K562 (cell line): ENCODE measurements around the gene TBC1D12. TPM values are rescaled to one million over a fixed set of nuclear protein-coding genes. Genes with fewer than 3 reads are reported as not detected.
A peak's percentile ranks its signal among the peaks of the same experiment; 100 is the strongest.

Source experiments
- ATAC-seq: fragments of 200-7000 bp; cut with Tn5 transposase; 3 replicates; pipeline ENCODE4 v1.9.1; 2020; ENCODE audit warnings: moderate library complexity
- BruUV-seq: library from RNA; stranded (reverse); fragments of 400-500 nt; replicated peaks from 2 replicates; lab custom pipeline; 2021; lab: Mats Ljungman, UMichigan
- CTCF ChIA-PET: fragments of 300-600 bp; formaldehyde crosslinking; extraction: SDS; loops from one replicate; lab custom pipeline; 2021; ENCODE audit warnings: low intra/inter-chr PET ratio; lab: Yijun Ruan, JAX
- POLR2A ChIA-PET: fragments of 300-600, 350-650 bp; sonication (Branson Sonifier 250); formaldehyde crosslinking; extraction: SDS; loops from one replicate; lab custom pipeline; 2021; ENCODE audit warnings: antibody characterized with exemption, inconsistent platforms; lab: Yijun Ruan, JAX
- DNase-seq, 4 experiments: peaks; one replicate each; pipeline versions ENCODE4 v3.0.0 to v3.0.0-alpha.2; 2011 to 2018; ENCODE audit warnings: low spot score in 3 of 4, mixed read lengths in 3 of 4; ENCODE audit errors: extremely low read depth in 1 of 4
- FAIRE-seq: peaks from 2 replicates; lab custom pipeline; 2011; peaks lifted over from hg19 to GRCh38; lab: Jason Lieb, UNC
- H2AFZ ChIP-seq: 2 replicates; pipeline ENCODE4 v1.6.0; 2011; ENCODE audit warnings: low read depth, low read length, control low read depth, inconsistent platforms
- H3K27ac ChIP-seq: fragments of 200-600 bp; 3 replicates; pipeline ENCODE4 v1.8.0; 2011; ENCODE audit warnings: low read depth, mild to moderate bottlenecking, control low read depth, inconsistent platforms, low read length, moderate library complexity, mixed read lengths; ENCODE audit errors: extremely low read depth
- H3K27me3 ChIP-seq, 2 experiments: fragments of 300-600 bp in 1 of 2; 2 replicates in 1 of 2; 3 replicates in 1 of 2; pipeline versions ENCODE4 v1.6.0 to v1.8.0; 2011; ENCODE audit warnings: inconsistent platforms in 2 of 2, low read length in 2 of 2, mild to moderate bottlenecking in 1 of 2, mixed read lengths in 1 of 2, moderate library complexity in 1 of 2; ENCODE audit not compliant: control insufficient read depth in 2 of 2, insufficient read depth in 2 of 2
- H3K36me3 ChIP-seq: fragments of 300-600 bp; 3 replicates; pipeline ENCODE4 v1.8.0; 2011; ENCODE audit warnings: mild to moderate bottlenecking, low read length, inconsistent platforms; ENCODE audit not compliant: control insufficient read depth, insufficient read depth
- H3K4me1 ChIP-seq, 2 experiments: fragments of 200-600 bp in 1 of 2; replicated peaks in 1 of 2; 2 replicates in 1 of 2; 3 replicates in 1 of 2; pipeline versions ENCODE4 v1.5.1 to v1.8.0; 2011; ENCODE audit warnings: inconsistent platforms in 2 of 2, low read length in 2 of 2, mild to moderate bottlenecking in 1 of 2, mixed read lengths in 1 of 2, moderate library complexity in 1 of 2; ENCODE audit not compliant: control insufficient read depth in 2 of 2, insufficient read depth in 2 of 2
- H3K4me2 ChIP-seq: 2 replicates; pipeline ENCODE4 v1.6.1; 2011; ENCODE audit warnings: low read length, control low read depth, inconsistent platforms, mixed read lengths; ENCODE audit not compliant: insufficient read depth
- H3K4me3 ChIP-seq: fragments of 200-600 bp; sonication (generic), shearing (Covaris generic); 2 replicates; pipeline ENCODE4 v1.5.1; 2016; ENCODE audit warnings: control low read depth, inconsistent platforms
- H3K79me2 ChIP-seq: fragments of 200-600 bp; 3 replicates; pipeline ENCODE4 v1.8.0; 2011; ENCODE audit warnings: low read length, inconsistent platforms; ENCODE audit not compliant: control insufficient read depth, insufficient read depth
- H3K9ac ChIP-seq, 2 experiments: 2 replicates each; pipeline versions ENCODE4 v1.6.0 to v1.6.1; 2011; ENCODE audit warnings: low read depth in 2 of 2, low read length in 2 of 2, control low read depth in 1 of 2, inconsistent platforms in 1 of 2, mild to moderate bottlenecking in 1 of 2, mixed read lengths in 1 of 2; ENCODE audit not compliant: insufficient read depth in 1 of 2
- H3K9me1 ChIP-seq: one replicate; pipeline ENCODE4 v1.6.0; 2011; ENCODE audit warnings: inconsistent platforms, mild to moderate bottlenecking, low read length, moderate library complexity; ENCODE audit not compliant: control insufficient read depth, insufficient read depth
- H3K9me3 ChIP-seq: replicated peaks from 2 replicates; pipeline ENCODE4 v1.5.1; 2011; ENCODE audit warnings: low read depth, low read length, inconsistent platforms; ENCODE audit not compliant: control insufficient read depth, insufficient read depth
- H4K20me1 ChIP-seq: replicated peaks from 2 replicates; pipeline ENCODE4 v1.6.1; 2011; ENCODE audit warnings: low read length, inconsistent platforms, mixed read lengths; ENCODE audit not compliant: control insufficient read depth, insufficient read depth
- CEBPG ChIP-seq, 3 experiments: fragments of 200-800 bp in 1 of 3; sonication (Bioruptor generic) in 1 of 3; sonication (generic) in 1 of 3; formaldehyde crosslinking in 1 of 3; IDR thresholded peaks in 2 of 3; conservative IDR thresholded peaks in 1 of 3; 2 replicates each; pipeline versions ENCODE4 v1.6.1 to v1.8.0; 2016 to 2022; ENCODE audit warnings: missing compliant biosample characterization in 2 of 3, missing genetic modification characterization in 2 of 3, mild to moderate bottlenecking in 1 of 3, missing genetic modification reagents in 1 of 3
- CHD1 ChIP-seq: fragments of 200-600 bp; sonication (generic); IDR thresholded peaks from one replicate; pipeline ENCODE4 v1.6.1; 2012; ENCODE audit warnings: mild to moderate bottlenecking, moderate library complexity, low read length, inconsistent platforms
- ETS2 ChIP-seq: IDR thresholded peaks from 2 replicates; pipeline ENCODE4 v1.6.1; 2016; ENCODE audit warnings: borderline replicate concordance, missing genetic modification characterization, mild to moderate bottlenecking, moderate library complexity, missing compliant biosample characterization; ENCODE audit not compliant: poor library complexity, severe bottlenecking
- HDAC2 ChIP-seq: fragments of 450-650 bp; IDR thresholded peaks from 2 replicates; pipeline ENCODE4 v1.6.1; 2016; ENCODE audit warnings: mild to moderate bottlenecking
- JUND ChIP-seq, 2 experiments: IDR thresholded peaks; 2 replicates in 1 of 2; 3 replicates in 1 of 2; pipeline ENCODE4 v1.6.1; 2011; ENCODE audit warnings: borderline replicate concordance in 2 of 2, low read depth in 2 of 2, low read length in 2 of 2, improper control_type of control experiment in 1 of 2, missing biosample characterization in 1 of 2, missing genetic modification characterization in 1 of 2, missing genetic modification reagents in 1 of 2
- KLF10 ChIP-seq: fragments of 250-450 bp; sonication (Bioruptor Pico); IDR thresholded peaks from 2 replicates; pipeline ENCODE4 v1.6.1; 2021; ENCODE audit warnings: matching md5 sums
- KLF16 ChIP-seq: IDR thresholded peaks from 2 replicates; pipeline ENCODE4 v1.6.1; 2016; ENCODE audit warnings: antibody characterized with exemption
- POLR2H ChIP-seq: IDR thresholded peaks from 2 replicates; pipeline ENCODE4 v1.6.1; 2016; ENCODE audit warnings: missing genetic modification characterization, low read depth, mild to moderate bottlenecking, control low read depth, missing compliant biosample characterization, moderate library complexity
- SP2 ChIP-seq: IDR thresholded peaks from 2 replicates; pipeline ENCODE4 v1.6.1; 2011; ENCODE audit warnings: mild to moderate bottlenecking, low read depth, low read length, moderate library complexity; ENCODE audit not compliant: poor library complexity, severe bottlenecking; ENCODE audit errors: extremely low read depth
- TFAM ChIP-seq: fragments of 250-450 bp; sonication (Bioruptor Pico); conservative IDR thresholded peaks from 2 replicates; pipeline ENCODE4 v1.5.0; 2021; ENCODE audit warnings: mild to moderate bottlenecking, moderate library complexity
- ZNF445 ChIP-seq: fragments of 250-450 bp; sonication (Bioruptor Pico); IDR thresholded peaks from 2 replicates; pipeline ENCODE4 v1.4.0; 2020; ENCODE audit warnings: low read depth, mild to moderate bottlenecking, moderate library complexity
- ZNF717 ChIP-seq: fragments of 250-450 bp; sonication (Bioruptor Pico); IDR thresholded peaks from 2 replicates; pipeline ENCODE4 v1.5.0; 2021
- ZSCAN32 ChIP-seq: fragments of 450-650 bp; formaldehyde crosslinking; IDR thresholded peaks from 2 replicates; pipeline ENCODE4 v1.4.0; 2020; ENCODE audit warnings: mild to moderate bottlenecking, moderate library complexity
- WGBS: fragments of 100-300 bp; shearing (Covaris generic); methylation state at CpG from one replicate; pipeline ENCODE4 v1.1.6; 2016; ENCODE audit warnings: low coverage, mixed read lengths; ENCODE audit not compliant: insufficient coverage; ENCODE audit errors: missing lambda C conversion rate; 5-methylcytosine and 5-hydroxymethylcytosine counted together
- in situ Hi-C: fragments of 300-500 bp; cut with MboI; formaldehyde crosslinking; loops from 4 replicates; pipeline ENCODE4 v1.15.0; 2018; ENCODE audit warnings: inconsistent platforms, mixed read lengths
- intact Hi-C: fragments of 100-400 bp; cut with micrococcal nuclease; formaldehyde crosslinking; loops from 2 replicates; pipeline ENCODE4 v1.14.2; 2022
- polyA plus RNA-seq, 8 experiments: library from polyadenylated mRNA; depleted of rRNA in 4 of 8; stranded (reverse) in 5 of 8; unstranded in 3 of 8; fragments of >200 nt; fragmentation: Nextera tagmentation in 2 of 8; fragmentation: Illumina TruSeq in 1 of 8; extraction: Ambion mirVana in 2 of 8; extraction: Trizol in 1 of 8; gene quantifications; 2 replicates each; pipeline versions ENCODE4 v1.2.1 to v1.2.3, GENCODE V29; 2011 to 2014; ENCODE audit warnings: inconsistent platforms in 1 of 8, missing spikeins in 1 of 8
- total RNA-seq, 7 experiments: library from RNA; depleted of rRNA in 6 of 7; stranded (reverse); fragments of >200 nt in 6 of 7; fragmentation: Illumina TruSeq in 2 of 7; extraction: Trizol in 2 of 7; gene quantifications; 2 replicates each; pipeline versions ENCODE4 v1.2.1 to v1.2.3, GENCODE V29; 2011 to 2021; ENCODE audit warnings: low replicate concordance in 1 of 7
- TF ChIP-seq, protein P1 (sequence below): IDR thresholded peaks from 2 replicates; pipeline ENCODE4 v1.6.1; 2014; ENCODE audit warnings: antibody characterized with exemption

Gene TBC1D12
- total and polyA plus RNA-seq, 9 of the 15 experiments (the other 6 are each of a cell fraction or from before 2014, with no cell fraction given): 2.1 to 6.7 (median 3.9) TPM

DNA sequence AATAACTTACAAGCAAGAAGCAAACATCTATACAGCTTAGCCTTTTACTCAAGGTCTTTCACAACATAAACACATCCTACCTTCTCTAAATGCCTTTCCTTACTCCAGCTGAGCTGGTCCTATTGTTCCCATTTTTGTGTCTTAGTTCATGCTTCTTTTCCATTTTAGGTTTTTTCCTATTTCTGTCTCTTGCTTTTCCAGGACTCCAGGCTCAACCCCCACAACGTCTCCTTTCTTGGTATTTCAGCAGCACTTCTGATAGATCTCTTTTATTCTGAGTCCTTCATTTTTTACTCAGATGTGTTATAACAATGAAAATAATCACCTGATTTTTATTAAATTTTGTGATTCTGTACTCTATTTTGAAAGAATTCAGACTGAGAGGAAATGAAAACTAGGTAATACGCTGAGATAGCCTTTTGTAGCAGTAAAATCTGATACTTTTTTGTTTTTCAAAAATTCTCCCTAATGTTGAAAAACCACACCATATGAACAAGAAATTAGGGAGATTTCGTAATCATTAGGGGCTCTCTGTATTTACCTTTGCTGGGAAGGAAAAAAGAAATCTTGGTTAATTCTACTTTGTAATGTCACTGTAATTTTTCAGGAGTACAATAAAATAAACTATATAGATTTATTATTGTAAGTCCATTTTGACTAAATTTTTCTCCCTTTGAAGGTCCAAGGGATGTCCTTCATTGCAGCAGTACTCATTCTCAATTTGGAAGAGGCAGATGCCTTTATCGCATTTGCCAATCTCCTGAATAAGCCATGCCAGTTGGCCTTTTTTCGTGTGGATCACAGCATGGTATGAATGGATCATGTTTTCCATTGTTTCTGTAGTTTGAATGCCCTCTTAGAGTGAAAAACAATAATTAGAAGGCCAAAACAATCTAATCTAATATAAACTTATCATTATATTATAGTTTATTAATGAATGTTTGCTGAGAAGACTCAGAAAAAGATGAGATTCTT is 119.2 kb downstream of the TBC1D12 start:
- Histone ChIP-seq H3K9ac (no peak overlapping the region), H3K4me2 (no peak overlapping the region)
- no peak for DNase-seq

DNA sequence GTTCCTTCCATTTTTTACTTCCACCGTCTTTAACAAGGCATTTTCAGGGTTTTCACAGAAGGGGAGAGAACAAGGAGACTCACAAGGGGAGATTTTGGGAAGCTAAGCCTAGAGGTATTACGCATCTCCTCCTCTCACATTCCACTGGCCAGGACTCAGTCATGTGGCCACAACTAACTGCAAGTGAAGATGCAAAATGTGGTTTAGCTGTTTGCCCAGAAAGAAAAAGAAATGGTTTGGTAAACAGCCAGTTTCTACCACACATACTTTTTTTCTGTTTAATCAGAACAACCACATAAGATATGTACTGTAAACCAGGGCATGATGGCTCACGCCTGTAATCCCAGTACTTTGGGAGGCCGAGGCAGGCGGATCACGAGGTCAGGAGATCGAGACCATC is 121.8 kb downstream of the TBC1D12 start:
- Histone ChIP-seq H3K27ac (no peak overlapping the region), H2AFZ (no peak overlapping the region), H3K79me2 (no peaks in the 10 kb centered on the region), H3K4me2 (no peak overlapping the region), H4K20me1 (no peaks in the 10 kb centered on the region), H3K9me1 (no peaks in the 10 kb centered on the region), H3K4me1 (peaks cover 0 to 7% of the 10 kb centered on the region in 2 experiments; a peak in 2 of 5 replicates), H3K27me3 (no peaks in the 10 kb centered on the region), H3K4me3 (no peak overlapping the region), H3K36me3 (no peaks in the 10 kb centered on the region), H3K9me3 (no peaks in the 10 kb centered on the region), H3K9ac (no peak overlapping the region)
- FAIRE-seq (no peak), DNase-seq (no peak), ATAC-seq (no peak)
- WGBS: 92% methylated on average over 7 of the region's 7 CpGs
- in situ Hi-C loops (no loop called here), intact Hi-C loops (no loop called here)
- no TSS peak for BruUV-seq
- ChIA-PET POLR2A (interaction anchor here (0.8 kb wide), 1 partner anchor 43 kb away, joined by 3 read pairs; no protein-coding TSS in a partner anchor), CTCF (no interaction called here)
- TF ChIP-seq KLF16: no peak
- TF ChIP-seq ZNF445 (CRISPR knock-in tag): no peak
- no peak for TF ChIP-seq HDAC2
- TF ChIP-seq CHD1: no peak
- TF ChIP-seq ETS2: no peak
- no peak for TF ChIP-seq JUND (IDR thresholded peaks at IDR 0.05; ENCODE audit: borderline replicate concordance, low read depth, low read length)
- no peak for TF ChIP-seq JUND (tag; IDR thresholded peaks at IDR 0.05; ENCODE audit: borderline replicate concordance, low read depth, low read length)
- TF ChIP-seq SP2: no peak
- TF ChIP-seq POLR2H (tag): no peak
- TF ChIP-seq TFAM: no peak
- no peak for TF ChIP-seq KLF10 (CRISPR knock-in tag)
- TF ChIP-seq ZNF717 (CRISPR knock-in tag): no peak
- TF ChIP-seq, protein P1, sequence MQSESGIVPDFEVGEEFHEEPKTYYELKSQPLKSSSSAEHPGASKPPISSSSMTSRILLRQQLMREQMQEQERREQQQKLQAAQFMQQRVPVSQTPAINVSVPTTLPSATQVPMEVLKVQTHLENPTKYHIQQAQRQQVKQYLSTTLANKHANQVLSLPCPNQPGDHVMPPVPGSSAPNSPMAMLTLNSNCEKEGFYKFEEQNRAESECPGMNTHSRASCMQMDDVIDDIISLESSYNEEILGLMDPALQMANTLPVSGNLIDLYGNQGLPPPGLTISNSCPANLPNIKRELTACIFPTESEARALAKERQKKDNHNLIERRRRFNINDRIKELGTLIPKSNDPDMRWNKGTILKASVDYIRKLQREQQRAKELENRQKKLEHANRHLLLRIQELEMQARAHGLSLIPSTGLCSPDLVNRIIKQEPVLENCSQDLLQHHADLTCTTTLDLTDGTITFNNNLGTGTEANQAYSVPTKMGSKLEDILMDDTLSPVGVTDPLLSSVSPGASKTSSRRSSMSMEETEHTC: no peak

More for the DNA sequence above, 119.2 kb downstream of the TBC1D12 start:
- 72% methylated on average over 5 of the region's 5 CpGs for WGBS
- ATAC-seq: no peak
- Histone ChIP-seq H3K27ac (no peak overlapping the region), H3K36me3 (no peaks in the 10 kb centered on the region), H3K9me1 (no peaks in the 10 kb centered on the region), H2AFZ (no peak overlapping the region), H3K4me1 (peaks cover 0 to 7% of the 10 kb centered on the region in 2 experiments; a peak in 2 of 5 replicates), H3K79me2 (no peaks in the 10 kb centered on the region), H3K9me3 (no peaks in the 10 kb centered on the region), H3K27me3 (no peaks in the 10 kb centered on the region), H3K4me3 (no peak overlapping the region), H4K20me1 (no peaks in the 10 kb centered on the region)
- in situ Hi-C loops: no loop called here
- intact Hi-C loops: no loop called here
- TF ChIP-seq CEBPG (CRISPR knock-in tag; IDR thresholded peaks at IDR 0.05) (no peak), CEBPG (tag; conservative IDR thresholded peaks at IDR 0.05 in 1 of 2, IDR thresholded peaks at IDR 0.05 in 1 of 2) (0 out of 4 replicates have a peak, but pooled peaks of 1 of the 2 experiments have one; percentile 13), ZSCAN32 (CRISPR knock-in tag) (no peak)
- ChIA-PET POLR2A (no interaction called here), CTCF (no interaction called here)
- no TSS peak for BruUV-seq
- FAIRE-seq: no peak
